IMR-90 (cell line): Measurements from ENCODE around the gene FFAR2. TPM values are rescaled to one million over a fixed set of nuclear protein-coding genes. Genes with fewer than 3 reads are reported as not detected.

ENCODE experiments used
- ATAC-seq: fragments of 200-7000 bp; cut with Tn5 transposase; 2 replicates; pipeline ENCODE4 v1.9.1; 2020; ENCODE audit warnings: low read depth, mild to moderate bottlenecking, moderate library complexity
- BruUV-seq: library from RNA; stranded (reverse); fragments of 400-500 nt; replicated peaks from 2 replicates; lab custom pipeline; 2021; lab: Mats Ljungman, UMichigan
- CTCF ChIA-PET: fragments of 300-600 bp; formaldehyde crosslinking; extraction: SDS; loops from one replicate; lab custom pipeline; 2021; ENCODE audit warnings: antibody characterized with exemption; lab: Yijun Ruan, JAX
- POLR2A ChIA-PET: fragments of 300-600 bp; sonication (Branson Sonifier 250); formaldehyde crosslinking; loops from one replicate; lab custom pipeline; 2022; ENCODE audit warnings: antibody characterized with exemption; ENCODE audit not compliant: unreplicated experiment; lab: Charles Lee
- DNase-seq: peaks from one replicate; pipeline ENCODE4 v3.0.0; 2013
- H2AFZ ChIP-seq: replicated peaks from 2 replicates; pipeline ENCODE3; 2013; ENCODE audit warnings: low read length, mild to moderate bottlenecking; ENCODE audit not compliant: poor library complexity
- H2AK5ac ChIP-seq: 2 replicates; pipeline ENCODE4 v1.6.1; 2013; ENCODE audit warnings: low read depth, low read length, inconsistent platforms
- H2AK9ac ChIP-seq: replicated peaks from 2 replicates; pipeline ENCODE3; 2013; ENCODE audit warnings: mild to moderate bottlenecking, low read depth, low read length, moderate library complexity; ENCODE audit not compliant: poor library complexity
- H2BK120ac ChIP-seq: 2 replicates; pipeline ENCODE4 v1.6.1; 2013; ENCODE audit warnings: low read depth, low read length, inconsistent platforms
- H2BK15ac ChIP-seq: 3 replicates; pipeline ENCODE4 v1.6.1; 2013; ENCODE audit warnings: low read depth, low read length, inconsistent platforms
- H2BK20ac ChIP-seq: 2 replicates; pipeline ENCODE4 v1.6.1; 2013; ENCODE audit warnings: low read depth, mild to moderate bottlenecking, inconsistent platforms, low read length, moderate library complexity
- H2BK5ac ChIP-seq: 2 replicates; pipeline ENCODE4 v1.6.1; 2013; ENCODE audit warnings: mild to moderate bottlenecking, low read depth, low read length, inconsistent platforms; ENCODE audit not compliant: poor library complexity, severe bottlenecking
- H3K14ac ChIP-seq: replicated peaks from 2 replicates; pipeline ENCODE4 v1.6.1; 2013; ENCODE audit warnings: low read depth, low read length, inconsistent platforms
- H3K18ac ChIP-seq: 2 replicates; pipeline ENCODE4 v1.6.1; 2013; ENCODE audit warnings: low read depth, low read length, control low read depth
- H3K23ac ChIP-seq: 2 replicates; pipeline ENCODE4 v1.6.1; 2013; ENCODE audit warnings: low read depth, low read length, inconsistent platforms
- H3K27ac ChIP-seq: 2 replicates; pipeline ENCODE4 v1.5.1; 2013; ENCODE audit warnings: mild to moderate bottlenecking, control low read depth, low read length; ENCODE audit not compliant: insufficient read depth
- H3K27me3 ChIP-seq: 2 replicates; pipeline ENCODE4 v1.6.1; 2013; ENCODE audit warnings: low read length; ENCODE audit not compliant: control insufficient read depth, insufficient read depth
- H3K36me3 ChIP-seq: 2 replicates; pipeline ENCODE4 v1.6.1; 2013; ENCODE audit warnings: low read length, mixed read lengths; ENCODE audit not compliant: control insufficient read depth, insufficient read depth
- H3K4ac ChIP-seq: 2 replicates; pipeline ENCODE4 v1.6.1; 2013; ENCODE audit warnings: low read depth, low read length, inconsistent platforms
- H3K4me1 ChIP-seq: 2 replicates; pipeline ENCODE4 v1.6.1; 2013; ENCODE audit warnings: low read length, mixed read lengths; ENCODE audit not compliant: control insufficient read depth, insufficient read depth
- H3K4me2 ChIP-seq: 2 replicates; pipeline ENCODE4 v1.6.1; 2013; ENCODE audit warnings: low read depth, mild to moderate bottlenecking, control low read depth, low read length, moderate library complexity
- H3K4me3 ChIP-seq: 2 replicates; pipeline ENCODE4 v1.5.1; 2013; ENCODE audit warnings: low read depth, mild to moderate bottlenecking, control low read depth, low read length, moderate library complexity; ENCODE audit not compliant: insufficient read depth
- H3K56ac ChIP-seq: 2 replicates; pipeline ENCODE4 v1.6.1; 2013; ENCODE audit warnings: low read length, inconsistent platforms; ENCODE audit not compliant: insufficient read depth; ENCODE audit errors: extremely low read depth
- H3K79me1 ChIP-seq, 2 experiments: 2 replicates each; pipeline ENCODE4 v1.6.1; 2013; ENCODE audit warnings: low read length in 2 of 2, inconsistent platforms in 1 of 2, low read depth in 1 of 2
- H3K9ac ChIP-seq: 2 replicates; pipeline ENCODE4 v1.6.1; 2013; ENCODE audit warnings: low read depth, low read length, control low read depth
- H3K9me1 ChIP-seq: 2 replicates; pipeline ENCODE4 v1.6.1; 2013; ENCODE audit warnings: low read length, inconsistent platforms; ENCODE audit not compliant: insufficient read depth
- H3K9me3 ChIP-seq: 2 replicates; pipeline ENCODE4 v1.6.1; 2013; ENCODE audit warnings: low read length; ENCODE audit not compliant: control insufficient read depth, insufficient read depth
- H4K20me1 ChIP-seq: 2 replicates; pipeline ENCODE4 v1.6.1; 2013; ENCODE audit warnings: low read length, inconsistent platforms; ENCODE audit not compliant: insufficient read depth
- H4K5ac ChIP-seq: 2 replicates; pipeline ENCODE4 v1.6.1; 2013; ENCODE audit warnings: mild to moderate bottlenecking, low read depth, low read length, control low read depth
- H4K8ac ChIP-seq, 2 experiments: 2 replicates each; pipeline ENCODE4 v1.6.1; 2013; ENCODE audit warnings: low read depth in 2 of 2, low read length in 2 of 2, control low read depth in 1 of 2, inconsistent platforms in 1 of 2
- H4K91ac ChIP-seq: 2 replicates; pipeline ENCODE4 v1.6.1; 2013; ENCODE audit warnings: low read depth, low read length, inconsistent platforms; ENCODE audit not compliant: insufficient read depth
- BHLHE40 ChIP-seq: fragments of 150-350 bp; IDR thresholded peaks from 2 replicates; pipeline ENCODE4 v1.6.1; 2016; ENCODE audit warnings: mild to moderate bottlenecking, low read depth, low read length
- CEBPB ChIP-seq: IDR thresholded peaks from 2 replicates; pipeline ENCODE4 v1.6.1; 2012; ENCODE audit warnings: low read depth, low read length, improper control_type of control experiment
- CHD1 ChIP-seq: IDR thresholded peaks from 2 replicates; pipeline ENCODE4 v1.6.1; 2012; ENCODE audit warnings: low read depth, low read length, improper control_type of control experiment
- CTCF ChIP-seq: conservative IDR thresholded peaks from 2 replicates; pipeline ENCODE4 v1.5.1; 2012; ENCODE audit warnings: mild to moderate bottlenecking, low read depth, low read length, improper control_type of control experiment
- ELK1 ChIP-seq: fragments of 150-350 bp; IDR thresholded peaks from 2 replicates; pipeline ENCODE4 v1.6.1; 2016; ENCODE audit warnings: low read depth, mild to moderate bottlenecking, low read length, moderate library complexity, borderline replicate concordance
- FOS ChIP-seq: fragments of 150-350 bp; IDR thresholded peaks from 2 replicates; pipeline ENCODE4 v1.6.1; 2016; ENCODE audit warnings: low read depth, low read length
- MAFK ChIP-seq: IDR thresholded peaks from 2 replicates; pipeline ENCODE4 v1.6.1; 2012; ENCODE audit warnings: low read depth, low read length, improper control_type of control experiment
- MAZ ChIP-seq: IDR thresholded peaks from 2 replicates; pipeline ENCODE4 v1.6.1; 2012; ENCODE audit warnings: low read depth, mild to moderate bottlenecking, low read length, improper control_type of control experiment, moderate library complexity, borderline replicate concordance
- MXI1 ChIP-seq: IDR thresholded peaks from 2 replicates; pipeline ENCODE4 v1.6.1; 2012; ENCODE audit warnings: low read depth, mild to moderate bottlenecking, low read length, moderate library complexity, borderline replicate concordance
- NFE2L2 ChIP-seq: fragments of 150-350 bp; IDR thresholded peaks from 2 replicates; pipeline ENCODE4 v1.6.1; 2016; ENCODE audit warnings: low read depth, mild to moderate bottlenecking, low read length
- POLR2A ChIP-seq: IDR thresholded peaks from 2 replicates; pipeline ENCODE4 v1.6.1; 2012; ENCODE audit warnings: mild to moderate bottlenecking, low read depth, low read length
- RAD21 ChIP-seq: IDR thresholded peaks from 2 replicates; pipeline ENCODE4 v1.6.1; 2012; ENCODE audit warnings: low read length, improper control_type of control experiment
- RCOR1 ChIP-seq: IDR thresholded peaks from 2 replicates; pipeline ENCODE4 v1.6.1; 2012; ENCODE audit warnings: mild to moderate bottlenecking, low read length, improper control_type of control experiment; ENCODE audit not compliant: insufficient replicate concordance
- RFX5 ChIP-seq: IDR thresholded peaks from 2 replicates; pipeline ENCODE4 v1.8.0; 2012; ENCODE audit warnings: low read depth, mild to moderate bottlenecking, low read length, moderate library complexity
- SMC3 ChIP-seq: fragments of 150-350 bp; IDR thresholded peaks from 2 replicates; pipeline ENCODE4 v1.6.1; 2016; ENCODE audit warnings: low read depth, mild to moderate bottlenecking, antibody characterized with exemption, low read length, moderate library complexity
- USF2 ChIP-seq: fragments of 150-350 bp; IDR thresholded peaks from 2 replicates; pipeline ENCODE4 v1.6.1; 2017; ENCODE audit warnings: mild to moderate bottlenecking, antibody characterized with exemption, low read length, low read depth
- WGBS, 2 experiments: methylation state at CpG; one replicate each; pipeline versions ENCODE4 v1.1.5 to v1.1.7; 2013; ENCODE audit warnings: missing lambda C conversion rate in 2 of 2; ENCODE audit not compliant: insufficient read length in 1 of 2; ENCODE audit errors: extremely low coverage in 2 of 2; 5-methylcytosine and 5-hydroxymethylcytosine counted together
- dilution Hi-C: fragments of 300-500 bp; cut with HindIII; formaldehyde crosslinking; loops from one replicate; pipeline ENCODE4 v1.14.3; 2018; ENCODE audit warnings: low sequenced_read_pairs; ENCODE audit not compliant: unreplicated experiment
- in situ Hi-C: fragments of 300-500 bp; cut with MboI; formaldehyde crosslinking; loops from 3 replicates; pipeline ENCODE4 v1.14.3; 2019; ENCODE audit warnings: low sequenced_read_pairs, inconsistent platforms, mixed read lengths
- intact Hi-C: fragments of 100-400 bp; cut with micrococcal nuclease; formaldehyde crosslinking; loops from 2 replicates; pipeline ENCODE4 v1.10.0; 2022
- polyA plus RNA-seq, 3 experiments: library from polyadenylated mRNA; depleted of rRNA; stranded (reverse); fragments of >200 nt; gene quantifications; 2 replicates each; pipeline ENCODE4 v1.2.3, GENCODE V29; 2012; ENCODE audit warnings: low replicate concordance in 1 of 3
- total RNA-seq: library from RNA; depleted of rRNA; stranded (reverse); fragments of >200 nt; gene quantifications from 2 replicates; pipeline ENCODE4 v1.2.3, GENCODE V29; 2012

FFAR2 gene
- total and polyA plus RNA-seq, 2 of the 4 experiments (the other 2 are of a cell fraction), result not detected

GRCh38 chr19:35498220-35498619 lies 50.2 kb downstream of the FFAR2 start:
- dilution Hi-C loops, result no loop called here
- Histone ChIP-seq H3K27ac (no peak overlapping the region), H4K5ac (no peak overlapping the region), H3K4me1 (no peaks in the 10 kb centered on the region), H4K8ac (no peak overlapping the region), H3K56ac (no peak overlapping the region), H2BK20ac (no peak overlapping the region), H3K9ac (no peak overlapping the region), H2BK5ac (no peak overlapping the region), H2AK9ac (no peak overlapping the region), H2BK120ac (no peak overlapping the region), H2AFZ (no peak overlapping the region), H3K4ac (no peak overlapping the region), H2BK15ac (no peak overlapping the region), H4K20me1 (no peaks in the 10 kb centered on the region), H3K4me2 (no peak overlapping the region), H3K79me1 (no peaks in the 10 kb centered on the region), H3K9me1 (no peaks in the 10 kb centered on the region), H3K27me3 (peaks cover 29% of the 10 kb centered on the region), H3K23ac (no peak overlapping the region), H4K91ac (no peak overlapping the region), H3K4me3 (no peak overlapping the region), H3K14ac (no peak overlapping the region), H3K9me3 (no peaks in the 10 kb centered on the region), H3K18ac (no peak overlapping the region), H2AK5ac (no peak overlapping the region), H3K36me3 (no peaks in the 10 kb centered on the region)
- TF ChIP-seq FOS, result no peak
- no peak for TF ChIP-seq POLR2A
- TF ChIP-seq CHD1, result no peak
- TF ChIP-seq BHLHE40, result no peak
- no peak for TF ChIP-seq RFX5
- no peak for TF ChIP-seq RCOR1
- TF ChIP-seq MAZ, result no peak
- no peak for TF ChIP-seq CTCF
- TF ChIP-seq MXI1, result no peak
- TF ChIP-seq ELK1, result no peak
- TF ChIP-seq RAD21, result no peak
- no peak for TF ChIP-seq USF2
- TF ChIP-seq MAFK, result no peak
- no peak for TF ChIP-seq NFE2L2
- TF ChIP-seq CEBPB, result no peak
- TF ChIP-seq SMC3, result no peak
- BruUV-seq, result no TSS peak
- in situ Hi-C loops, result no loop called here
- POLR2A ChIA-PET, result no interaction called here
- intact Hi-C loops, result no loop called here
- WGBS, 2 experiments, result no CpG with 5 or more reads among the region's 3 CpGs
- ATAC-seq (no peak), DNase-seq (no peak)
- CTCF ChIA-PET, result no interaction called here
